Head of caudate nucleus (tissue), 42 donors: Measurements from ENCODE around the gene ACTRT2.

Experiments
- DNase-seq, 42 donors: peaks; one replicate each; pipeline versions ENCODE4 v3.0.0 to v3.0.0-alpha.2; 2020 to 2021; ENCODE audit warnings: mixed read lengths in 7 of 42
- intact Hi-C: fragments of 100-400 bp; cut with DNase I; formaldehyde crosslinking; loops from one replicate; pipeline ENCODE4 v1.15.0; 2022

Gene ACTRT2

GRCh38 chr1:3060127-3060526 lies 38.9 kb downstream of the ACTRT2 start:
- intact Hi-C loops = no loop called here
- DNase-seq = peak in 15 of 42 donors; percentile 2 to 39 (median 16)

DNA sequence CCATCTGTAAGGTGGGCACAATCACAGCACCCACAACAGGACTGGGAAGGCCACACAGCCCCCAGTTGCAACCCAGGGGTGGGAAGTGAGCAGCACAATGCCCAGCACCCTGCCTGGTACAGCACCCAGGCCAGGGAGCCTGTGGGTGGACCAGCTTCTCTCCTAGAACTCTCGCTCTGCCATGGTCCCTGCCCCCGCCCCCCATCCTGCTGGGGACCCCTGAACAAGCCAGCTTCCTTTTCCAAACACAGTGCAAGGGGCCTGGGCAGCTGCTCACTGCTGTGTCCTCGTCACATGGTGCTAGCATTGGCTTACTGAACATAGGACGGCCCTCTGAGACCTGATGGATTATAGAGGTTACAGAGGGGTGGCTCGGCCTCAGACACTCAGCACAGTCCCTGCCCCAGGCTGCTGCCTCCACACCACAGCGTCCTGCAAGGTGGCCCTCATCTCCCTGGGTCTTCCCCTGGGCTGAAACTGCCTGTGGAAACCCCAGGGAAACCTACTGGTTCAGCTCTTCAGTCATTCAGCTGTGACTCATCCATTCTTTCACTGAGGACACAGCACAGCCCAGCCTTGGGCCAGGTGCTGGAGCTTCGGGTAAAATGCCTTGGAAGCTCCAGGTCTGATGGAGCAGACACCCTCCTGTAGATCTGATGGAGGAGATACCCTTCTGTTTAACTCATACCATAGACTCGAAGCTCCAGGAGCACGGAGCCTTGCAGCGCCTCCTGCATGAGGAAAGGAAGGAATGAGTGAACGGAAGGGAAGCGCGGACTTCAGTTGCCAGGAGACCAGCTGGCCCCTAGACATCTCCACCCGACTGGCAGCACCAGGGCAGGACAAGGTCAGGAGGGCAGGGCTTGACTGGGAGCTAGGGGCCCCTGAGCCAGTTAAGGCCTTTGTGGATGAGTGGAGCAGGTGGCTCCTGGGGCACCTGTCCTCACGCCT lies 39.6 kb downstream of the ACTRT2 start:
- peak in 11 of 42 donors; percentile 0 to 27 (median 11) for DNase-seq
- intact Hi-C loops = no loop called here

GRCh38 chr1:3061566-3061965 lies 40.3 kb downstream of the ACTRT2 start:
- DNase-seq = peak in 6 of 42 donors; percentile 3 to 29 (median 6)
- intact Hi-C loops = no loop called here

DNA sequence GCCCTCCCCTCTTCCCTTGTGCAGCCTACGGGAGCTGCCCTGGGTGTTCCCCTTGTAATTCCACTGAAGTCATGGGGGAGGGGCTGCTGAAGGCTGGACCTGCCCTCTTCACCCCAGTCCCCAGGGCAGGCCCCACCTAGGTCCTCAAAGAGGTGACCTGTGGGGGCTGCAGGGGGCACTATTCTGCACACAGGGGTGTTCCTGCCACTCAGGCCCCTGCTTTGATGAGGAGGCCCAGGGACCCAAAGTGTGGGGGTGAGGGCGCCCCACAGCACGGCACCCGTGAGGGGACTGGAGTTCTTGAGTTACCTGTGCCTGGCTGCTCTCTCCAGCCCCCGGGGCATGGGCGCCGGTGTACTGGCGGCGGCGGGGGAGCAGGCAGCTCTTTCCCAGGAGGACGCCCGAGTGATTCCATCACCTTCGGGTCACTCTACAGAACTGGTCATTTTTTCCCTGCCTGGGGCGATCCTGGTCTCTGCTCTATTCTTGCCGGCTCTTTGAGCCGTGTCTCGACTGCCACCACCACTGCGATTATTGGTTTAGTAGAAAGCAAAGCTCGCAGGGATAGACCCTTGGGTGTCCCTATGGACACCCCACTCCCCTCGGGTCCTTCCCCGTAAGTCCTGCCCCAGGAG lies 40.8 kb downstream of the ACTRT2 start:
- intact Hi-C loops = no loop called here
- peak in 11 of 42 donors; percentile 0 to 26 (median 10) for DNase-seq

DNA sequence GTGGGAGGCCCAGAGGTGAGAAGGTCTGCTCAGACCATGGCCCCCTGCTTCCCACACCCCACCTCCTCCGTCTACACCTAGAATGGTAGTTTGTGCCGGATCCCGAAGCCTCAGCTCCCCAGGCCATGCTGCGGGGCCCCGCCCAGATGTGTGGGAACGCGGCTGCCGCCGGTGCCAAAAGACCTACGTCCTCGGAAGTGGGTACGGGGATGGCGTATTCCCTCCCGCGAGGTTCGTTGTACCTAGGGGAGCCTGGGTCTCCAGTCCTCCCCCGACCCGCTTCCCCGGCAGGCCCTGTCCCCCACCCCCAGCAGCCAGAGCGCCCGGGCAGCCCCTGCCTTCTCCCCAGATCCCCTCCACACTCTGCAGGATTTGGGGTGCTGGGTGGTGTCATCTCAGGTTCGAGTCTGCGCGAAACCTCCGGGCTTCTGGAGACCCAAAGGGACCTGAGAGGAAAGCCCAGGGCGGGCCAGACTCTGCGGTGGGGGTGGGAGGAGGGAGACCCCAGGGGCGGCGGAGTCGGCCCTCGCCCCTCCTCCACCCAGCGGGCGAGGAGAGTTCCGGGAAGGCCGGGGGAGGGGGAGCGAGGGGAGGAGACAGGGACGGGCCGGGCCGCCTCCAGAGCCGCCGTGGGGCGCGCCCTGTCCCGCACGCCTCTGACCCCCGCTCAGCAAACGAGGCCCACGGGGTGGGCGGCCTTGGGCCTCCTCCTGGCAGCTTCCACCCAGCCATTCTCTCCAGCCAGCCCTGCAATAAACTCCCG lies 41.5 kb downstream of the ACTRT2 start:
- DNase-seq = peak in 15 of 42 donors; percentile 0 to 30 (median 11)
- intact Hi-C loops = no loop called here

DNA sequence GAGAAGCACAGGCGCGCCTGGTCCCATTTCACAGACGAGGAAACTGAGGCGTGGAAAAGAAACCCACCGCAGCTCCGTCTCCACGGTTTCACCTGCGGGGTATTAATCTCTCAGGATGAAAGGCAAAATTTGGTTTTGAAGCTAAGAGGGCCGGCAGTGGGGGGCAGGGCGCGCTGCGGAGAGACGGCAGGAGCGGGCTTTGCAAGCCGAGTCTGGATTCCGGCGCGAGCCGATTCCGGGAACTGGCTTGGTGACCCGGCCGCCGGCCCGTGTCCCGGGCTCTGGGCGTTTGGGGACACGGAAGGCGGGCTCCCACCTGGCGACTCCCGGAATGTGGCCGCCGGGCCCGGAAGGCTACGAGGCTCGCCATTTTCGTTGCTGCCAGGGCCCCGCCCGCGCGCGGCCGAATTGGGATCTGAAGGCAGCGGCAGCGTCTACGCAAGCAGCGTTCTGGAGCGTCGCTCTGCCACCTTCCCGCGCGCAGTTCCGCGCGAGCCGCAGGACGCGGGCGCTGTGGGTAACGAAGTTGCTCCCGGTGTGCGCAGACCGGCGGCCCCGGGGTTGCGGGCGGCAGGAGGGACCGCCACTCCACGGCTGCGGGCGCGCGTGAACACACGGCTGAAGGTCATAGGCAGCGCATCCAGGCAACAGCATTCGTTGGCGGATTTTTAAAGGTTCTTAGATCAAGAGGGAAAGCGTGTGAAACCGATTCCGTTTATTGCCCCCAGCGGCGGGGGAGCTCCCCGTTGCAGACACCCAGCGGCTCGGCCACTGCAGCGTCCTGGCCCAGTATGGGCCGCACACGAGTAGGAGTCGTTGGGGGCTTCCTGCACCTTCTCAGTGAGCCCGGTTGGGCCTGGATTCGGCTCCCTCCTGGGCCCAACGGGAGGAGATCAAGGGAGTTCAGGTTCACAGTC lies 42.4 kb downstream of the ACTRT2 start:
- intact Hi-C loops = no loop called here
- DNase-seq = peak in 18 of 42 donors; percentile 1 to 39 (median 13)

GRCh38 chr1:3064296-3064850 lies 43.1 kb downstream of the ACTRT2 start:
- peak in 11 of 42 donors; percentile 0 to 29 (median 11) for DNase-seq
- intact Hi-C loops = no loop called here

DNA sequence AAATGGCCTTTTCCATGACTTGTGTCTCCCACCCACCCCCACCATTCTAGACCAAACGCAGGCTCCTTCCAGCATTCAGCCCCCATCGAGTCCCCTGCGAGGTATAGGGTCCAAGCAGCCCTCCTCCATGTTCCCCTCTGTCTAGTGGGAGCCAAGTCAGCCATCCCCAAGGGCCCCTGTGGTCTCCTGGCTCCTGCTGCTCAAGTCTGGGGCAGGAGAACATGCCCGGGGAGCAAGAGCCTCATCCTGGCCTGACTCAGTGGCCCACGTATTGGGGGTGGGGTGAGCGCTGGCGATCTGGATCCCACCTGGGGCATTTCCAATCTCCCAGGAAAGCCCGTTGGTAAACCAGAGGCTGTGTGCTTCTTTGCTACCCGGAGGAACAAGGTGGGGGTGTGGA lies 43.6 kb downstream of the ACTRT2 start:
- DNase-seq = peak in 11 of 42 donors; percentile 0 to 20 (median 4)
- intact Hi-C loops = no loop called here

GRCh38 chr1:3065396-3065795 lies 44.1 kb downstream of the ACTRT2 start:
- peak in 16 of 42 donors; percentile 0 to 32 (median 12) for DNase-seq
- intact Hi-C loops = no loop called here

GRCh38 chr1:3065797-3066196 lies 44.5 kb downstream of the ACTRT2 start:
- intact Hi-C loops = no loop called here
- peak in 8 of 42 donors; percentile 1 to 23 (median 11) for DNase-seq

DNA sequence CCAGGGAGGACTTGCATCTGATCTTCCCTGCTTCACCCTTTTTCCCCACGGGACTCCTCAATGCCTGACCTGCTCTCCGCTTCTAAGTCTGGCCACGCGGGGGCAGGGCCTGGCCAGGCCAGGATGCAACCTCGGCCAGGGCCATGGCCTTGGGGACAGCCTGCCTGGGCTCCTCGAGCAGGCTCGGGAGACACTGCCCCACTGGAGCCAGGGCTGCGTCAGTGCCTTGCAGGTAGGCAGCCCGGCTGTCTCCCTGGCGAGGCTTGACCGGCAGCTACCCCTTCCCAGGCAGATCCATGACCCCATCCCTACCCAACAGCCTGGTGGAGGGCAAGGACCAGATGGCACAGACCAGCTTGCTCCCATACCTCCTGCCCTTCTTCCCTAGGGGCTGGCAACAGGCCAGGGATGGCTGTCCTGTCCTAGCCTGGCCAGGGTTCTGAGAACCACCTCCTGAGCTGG lies 45.0 kb downstream of the ACTRT2 start:
- intact Hi-C loops = no loop called here
- peak in 16 of 42 donors; percentile 3 to 56 (median 33) for DNase-seq

DNA sequence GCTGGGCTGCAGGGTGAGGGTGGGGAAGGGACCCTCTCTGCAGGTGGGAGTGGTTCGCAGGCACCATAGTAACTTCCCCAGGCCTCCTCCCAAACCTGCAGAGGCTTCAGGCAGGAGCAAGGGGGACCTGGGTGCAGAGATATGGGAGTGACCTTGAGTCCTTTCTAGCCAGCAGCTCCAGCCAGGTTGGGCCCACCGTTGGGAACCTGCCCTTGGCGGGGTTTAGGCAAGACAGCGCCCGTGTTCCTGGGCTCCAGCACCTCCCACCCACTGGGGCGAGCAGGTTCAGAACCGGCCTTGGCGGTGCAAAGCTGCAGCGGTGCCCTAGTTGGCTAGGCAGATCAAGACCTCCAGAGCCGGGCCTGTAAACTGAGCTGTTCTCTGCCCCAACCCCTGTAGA lies 45.6 kb downstream of the ACTRT2 start:
- peak in 11 of 42 donors; percentile 2 to 23 (median 12) for DNase-seq
- intact Hi-C loops = no loop called here

GRCh38 chr1:3067301-3067670 lies 46.0 kb downstream of the ACTRT2 start:
- intact Hi-C loops = no loop called here
- DNase-seq = peak in 9 of 42 donors; percentile 2 to 42 (median 13)

GRCh38 chr1:3067671-3068563 lies 46.6 kb downstream of the ACTRT2 start:
- intact Hi-C loops = no loop called here
- peak in 11 of 42 donors; percentile 4 to 42 (median 14) for DNase-seq

GRCh38 chr1:3068564-3069431 lies 47.5 kb downstream of the ACTRT2 start, which contains the start of gene PRDM16:
PRDM16 (plus strand) TSS chr1:3069203; CDS start chr1:3069260, 57 bp downstream.
- intact Hi-C loops = no loop called here
- peak in 13 of 42 donors; percentile 6 to 61 (median 23) for DNase-seq
